ENCODE measurements around the gene TAPBPL.

DNA sequence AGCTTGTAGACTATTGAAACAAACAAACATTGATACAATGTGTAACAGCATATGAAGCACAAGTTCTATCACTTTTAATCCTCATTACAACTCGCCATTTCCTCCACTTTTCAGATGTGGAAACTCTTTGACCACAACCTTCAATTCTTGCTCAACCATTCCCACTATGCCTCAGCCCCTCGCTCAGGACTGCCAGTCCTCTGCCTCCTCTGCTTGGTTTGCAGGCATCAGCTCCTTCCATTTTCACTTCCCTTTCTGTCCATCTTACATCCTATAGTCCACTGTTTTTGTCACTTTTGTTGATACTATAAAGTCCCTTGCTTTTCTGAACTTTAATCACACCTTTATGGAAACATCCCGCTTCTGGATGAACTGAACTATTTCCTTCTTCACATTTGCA lies 35.2 kb upstream of the TAPBPL start:
- TF ChIP-seq POLR2A (IDR thresholded peaks at IDR 0.05; ENCODE audit: low read length) (no peak), GATA1 (IDR thresholded peaks at IDR 0.05; ENCODE audit: low read depth, low read length) (no peak)
